IMR-90 (cell line): ENCODE measurements around the gene ECT2.

Experiments
- CTCF ChIP-seq: conservative IDR thresholded peaks from 2 replicates; pipeline ENCODE4 v1.5.1; 2012; ENCODE audit warnings: mild to moderate bottlenecking, low read depth, low read length, improper control_type of control experiment
- POLR2A ChIP-seq: IDR thresholded peaks from 2 replicates; pipeline ENCODE4 v1.6.1; 2012; ENCODE audit warnings: mild to moderate bottlenecking, low read depth, low read length
- USF2 ChIP-seq: fragments of 150-350 bp; IDR thresholded peaks from 2 replicates; pipeline ENCODE4 v1.6.1; 2017; ENCODE audit warnings: mild to moderate bottlenecking, antibody characterized with exemption, low read length, low read depth

GRCh38 chr3:172753125-172753524 is 2.6 kb downstream of the ECT2 start:
- TF ChIP-seq POLR2A: no peak
- TF ChIP-seq CTCF: no peak
- no peak for TF ChIP-seq USF2
